Testis (tissue), 2 donors: Measurements from ENCODE around the gene GPR17.

ENCODE experiments used
- POLR2A ChIP-seq: fragments of 450-650 bp; IDR thresholded peaks from one replicate; pipeline ENCODE4 v1.6.1; 2017; ENCODE audit warnings: antibody characterized with exemption, mild to moderate bottlenecking, moderate library complexity
- TF ChIP-seq, protein P1 (sequence below), 3 experiments: fragments of 450-650 bp in 2 of 3; fragments of 200-600 bp in 1 of 3; sonication (generic) in 1 of 3; IDR thresholded peaks; one replicate each; pipeline ENCODE4 v1.5.1; 2016 to 2019; ENCODE audit warnings: antibody characterized with exemption in 3 of 3, mild to moderate bottlenecking in 2 of 3, moderate library complexity in 1 of 3

DNA sequence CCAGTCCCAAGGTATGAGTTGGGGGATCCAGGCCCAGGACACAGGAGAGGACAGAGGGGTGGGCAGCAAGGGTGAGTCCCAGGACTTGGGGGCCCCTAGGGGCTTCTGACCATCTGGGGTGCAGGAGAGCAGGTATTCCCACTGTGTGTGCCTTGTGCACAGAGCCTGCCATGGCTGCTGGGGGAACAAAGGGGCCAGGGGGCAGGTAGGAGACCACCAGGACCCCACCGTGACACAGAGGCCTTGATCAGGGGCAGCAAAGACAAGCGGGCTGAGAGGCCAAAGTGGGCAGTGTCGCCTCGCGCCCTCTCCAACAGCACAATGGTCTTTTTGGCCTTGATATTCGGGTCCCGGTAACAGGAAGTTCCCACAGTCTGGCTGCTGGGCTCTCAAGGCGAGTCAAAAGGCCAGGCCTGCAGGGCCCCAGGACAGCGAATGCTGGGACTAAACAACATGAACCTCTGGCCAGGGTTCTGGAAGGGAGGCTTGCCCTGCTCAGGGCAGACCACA lies 12.3 kb upstream of the GPR17 start:
- TF ChIP-seq, protein P1, sequence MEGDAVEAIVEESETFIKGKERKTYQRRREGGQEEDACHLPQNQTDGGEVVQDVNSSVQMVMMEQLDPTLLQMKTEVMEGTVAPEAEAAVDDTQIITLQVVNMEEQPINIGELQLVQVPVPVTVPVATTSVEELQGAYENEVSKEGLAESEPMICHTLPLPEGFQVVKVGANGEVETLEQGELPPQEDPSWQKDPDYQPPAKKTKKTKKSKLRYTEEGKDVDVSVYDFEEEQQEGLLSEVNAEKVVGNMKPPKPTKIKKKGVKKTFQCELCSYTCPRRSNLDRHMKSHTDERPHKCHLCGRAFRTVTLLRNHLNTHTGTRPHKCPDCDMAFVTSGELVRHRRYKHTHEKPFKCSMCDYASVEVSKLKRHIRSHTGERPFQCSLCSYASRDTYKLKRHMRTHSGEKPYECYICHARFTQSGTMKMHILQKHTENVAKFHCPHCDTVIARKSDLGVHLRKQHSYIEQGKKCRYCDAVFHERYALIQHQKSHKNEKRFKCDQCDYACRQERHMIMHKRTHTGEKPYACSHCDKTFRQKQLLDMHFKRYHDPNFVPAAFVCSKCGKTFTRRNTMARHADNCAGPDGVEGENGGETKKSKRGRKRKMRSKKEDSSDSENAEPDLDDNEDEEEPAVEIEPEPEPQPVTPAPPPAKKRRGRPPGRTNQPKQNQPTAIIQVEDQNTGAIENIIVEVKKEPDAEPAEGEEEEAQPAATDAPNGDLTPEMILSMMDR (IDR thresholded peaks at IDR 0.05), result no peak
- no peak for TF ChIP-seq POLR2A
